Measurements from ENCODE around the gene SDK2.

SDK2 gene, protein sequence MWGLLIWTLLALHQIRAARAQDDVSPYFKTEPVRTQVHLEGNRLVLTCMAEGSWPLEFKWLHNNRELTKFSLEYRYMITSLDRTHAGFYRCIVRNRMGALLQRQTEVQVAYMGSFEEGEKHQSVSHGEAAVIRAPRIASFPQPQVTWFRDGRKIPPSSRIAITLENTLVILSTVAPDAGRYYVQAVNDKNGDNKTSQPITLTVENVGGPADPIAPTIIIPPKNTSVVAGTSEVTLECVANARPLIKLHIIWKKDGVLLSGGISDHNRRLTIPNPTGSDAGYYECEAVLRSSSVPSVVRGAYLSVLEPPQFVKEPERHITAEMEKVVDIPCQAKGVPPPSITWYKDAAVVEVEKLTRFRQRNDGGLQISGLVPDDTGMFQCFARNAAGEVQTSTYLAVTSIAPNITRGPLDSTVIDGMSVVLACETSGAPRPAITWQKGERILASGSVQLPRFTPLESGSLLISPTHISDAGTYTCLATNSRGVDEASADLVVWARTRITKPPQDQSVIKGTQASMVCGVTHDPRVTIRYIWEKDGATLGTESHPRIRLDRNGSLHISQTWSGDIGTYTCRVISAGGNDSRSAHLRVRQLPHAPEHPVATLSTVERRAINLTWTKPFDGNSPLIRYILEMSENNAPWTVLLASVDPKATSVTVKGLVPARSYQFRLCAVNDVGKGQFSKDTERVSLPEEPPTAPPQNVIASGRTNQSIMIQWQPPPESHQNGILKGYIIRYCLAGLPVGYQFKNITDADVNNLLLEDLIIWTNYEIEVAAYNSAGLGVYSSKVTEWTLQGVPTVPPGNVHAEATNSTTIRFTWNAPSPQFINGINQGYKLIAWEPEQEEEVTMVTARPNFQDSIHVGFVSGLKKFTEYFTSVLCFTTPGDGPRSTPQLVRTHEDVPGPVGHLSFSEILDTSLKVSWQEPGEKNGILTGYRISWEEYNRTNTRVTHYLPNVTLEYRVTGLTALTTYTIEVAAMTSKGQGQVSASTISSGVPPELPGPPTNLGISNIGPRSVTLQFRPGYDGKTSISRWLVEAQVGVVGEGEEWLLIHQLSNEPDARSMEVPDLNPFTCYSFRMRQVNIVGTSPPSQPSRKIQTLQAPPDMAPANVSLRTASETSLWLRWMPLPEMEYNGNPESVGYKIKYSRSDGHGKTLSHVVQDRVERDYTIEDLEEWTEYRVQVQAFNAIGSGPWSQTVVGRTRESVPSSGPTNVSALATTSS (N-terminal part only)

DNA sequence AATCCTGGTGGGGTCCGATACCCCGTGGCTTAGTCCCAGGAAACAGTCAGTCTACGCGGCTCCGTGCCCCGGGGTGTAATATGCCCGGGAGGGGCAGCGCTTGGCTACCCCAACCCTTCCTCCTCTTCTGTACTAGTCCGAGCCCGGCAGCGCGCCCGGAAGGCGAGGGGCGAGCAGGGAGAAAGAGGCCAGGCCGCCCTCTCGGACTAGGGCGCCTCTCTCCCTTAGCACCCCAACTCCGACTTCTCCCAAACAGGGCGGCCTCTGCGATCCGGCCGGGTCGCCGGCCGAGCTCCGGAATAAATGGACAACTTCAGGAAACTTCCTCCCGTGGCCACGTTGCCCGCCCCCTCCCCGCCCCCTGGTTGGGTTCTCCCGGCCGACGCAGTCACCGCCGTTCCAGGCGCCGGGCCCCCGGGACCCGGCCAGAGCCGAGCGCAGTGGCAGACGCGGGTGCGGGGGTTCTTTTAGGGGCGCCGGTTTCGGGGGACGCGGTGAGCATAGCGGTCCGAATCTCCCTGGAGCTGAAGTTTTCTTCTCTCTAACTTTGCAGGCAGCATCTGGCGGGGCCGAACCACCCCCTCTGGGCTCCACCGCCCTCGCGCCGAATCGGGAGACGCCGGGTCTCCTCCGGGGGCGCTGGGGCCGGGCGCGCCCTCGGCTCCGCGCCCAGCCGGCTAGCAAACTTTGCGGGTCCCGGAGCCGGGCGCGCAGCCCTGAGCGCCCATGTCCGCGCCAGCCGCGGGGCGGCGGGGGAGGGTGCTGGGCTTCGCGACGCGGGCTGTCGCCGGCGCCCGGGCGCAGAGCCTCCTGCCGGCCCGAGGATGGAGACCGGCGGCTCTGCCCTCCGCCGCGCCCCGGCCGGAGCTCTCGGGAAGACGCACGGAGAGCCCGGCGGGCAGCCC is at the start of gene SDK2:
SDK2 (minus strand) TSS at position 301 of the 905 bp plus-strand sequence. CDS start 357 bp downstream, outside the sequence.
- no peak for DNase-seq (ENCODE audit: insufficient read length, low spot score)
- no peak for FAIRE-seq
- TF ChIP-seq, protein P1, sequence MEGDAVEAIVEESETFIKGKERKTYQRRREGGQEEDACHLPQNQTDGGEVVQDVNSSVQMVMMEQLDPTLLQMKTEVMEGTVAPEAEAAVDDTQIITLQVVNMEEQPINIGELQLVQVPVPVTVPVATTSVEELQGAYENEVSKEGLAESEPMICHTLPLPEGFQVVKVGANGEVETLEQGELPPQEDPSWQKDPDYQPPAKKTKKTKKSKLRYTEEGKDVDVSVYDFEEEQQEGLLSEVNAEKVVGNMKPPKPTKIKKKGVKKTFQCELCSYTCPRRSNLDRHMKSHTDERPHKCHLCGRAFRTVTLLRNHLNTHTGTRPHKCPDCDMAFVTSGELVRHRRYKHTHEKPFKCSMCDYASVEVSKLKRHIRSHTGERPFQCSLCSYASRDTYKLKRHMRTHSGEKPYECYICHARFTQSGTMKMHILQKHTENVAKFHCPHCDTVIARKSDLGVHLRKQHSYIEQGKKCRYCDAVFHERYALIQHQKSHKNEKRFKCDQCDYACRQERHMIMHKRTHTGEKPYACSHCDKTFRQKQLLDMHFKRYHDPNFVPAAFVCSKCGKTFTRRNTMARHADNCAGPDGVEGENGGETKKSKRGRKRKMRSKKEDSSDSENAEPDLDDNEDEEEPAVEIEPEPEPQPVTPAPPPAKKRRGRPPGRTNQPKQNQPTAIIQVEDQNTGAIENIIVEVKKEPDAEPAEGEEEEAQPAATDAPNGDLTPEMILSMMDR (IDR thresholded peaks at IDR 0.05; ENCODE audit: insufficient read depth, missing control alignments) = no peak

DNA sequence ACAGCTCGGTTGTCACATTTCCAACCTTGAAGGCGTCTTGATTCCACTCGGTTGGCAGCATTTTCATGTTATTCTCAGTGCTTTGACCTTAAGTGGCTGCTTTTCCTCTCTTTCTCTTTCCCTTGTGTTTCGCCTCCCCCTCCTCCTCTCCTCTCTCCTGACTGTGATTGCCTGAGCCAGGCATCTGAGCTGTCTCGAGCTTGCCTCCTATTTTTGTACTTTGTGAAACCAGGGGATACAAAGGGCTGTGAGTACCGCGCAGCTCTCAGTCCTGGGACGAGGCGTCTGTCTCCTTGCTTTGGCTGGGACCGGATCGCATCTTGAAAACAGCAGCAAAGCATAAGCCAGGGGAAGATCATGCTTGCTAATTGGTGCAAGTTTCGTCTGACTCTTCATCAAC is 48.8 kb upstream of the SDK2 start:
- DNase-seq (ENCODE audit: insufficient read length, low spot score) (no peak), FAIRE-seq (no peak)
- TF ChIP-seq, protein P1 (IDR thresholded peaks at IDR 0.05; ENCODE audit: insufficient read depth, missing control alignments) = no peak

DNA sequence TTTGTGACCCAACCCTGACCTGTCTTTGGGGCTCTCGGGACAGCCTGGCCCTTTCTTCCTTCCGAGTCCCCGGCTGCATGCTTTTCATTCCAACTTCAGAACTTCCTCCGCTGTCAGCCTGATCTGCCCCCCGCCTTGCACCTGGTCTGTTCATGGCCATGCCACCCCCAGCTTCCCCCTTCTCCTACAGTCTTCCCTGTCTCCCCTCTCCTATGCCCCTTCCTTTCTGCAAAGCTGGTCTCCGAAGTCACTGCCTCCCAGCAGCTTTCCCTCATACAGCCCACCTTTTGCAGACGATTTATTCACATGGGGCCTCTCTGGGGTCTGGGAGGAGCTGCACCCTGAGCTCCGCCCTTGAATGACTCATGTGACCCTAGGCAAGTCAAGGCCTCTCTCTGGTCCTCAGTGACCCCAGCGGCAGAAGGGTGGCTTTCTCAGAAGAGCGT is 47.1 kb upstream of the SDK2 start:
- DNase-seq (ENCODE audit: insufficient read length, low spot score) (no peak), FAIRE-seq (no peak)
- TF ChIP-seq, protein P1 (IDR thresholded peaks at IDR 0.05; ENCODE audit: insufficient read depth, missing control alignments) = no peak

DNA sequence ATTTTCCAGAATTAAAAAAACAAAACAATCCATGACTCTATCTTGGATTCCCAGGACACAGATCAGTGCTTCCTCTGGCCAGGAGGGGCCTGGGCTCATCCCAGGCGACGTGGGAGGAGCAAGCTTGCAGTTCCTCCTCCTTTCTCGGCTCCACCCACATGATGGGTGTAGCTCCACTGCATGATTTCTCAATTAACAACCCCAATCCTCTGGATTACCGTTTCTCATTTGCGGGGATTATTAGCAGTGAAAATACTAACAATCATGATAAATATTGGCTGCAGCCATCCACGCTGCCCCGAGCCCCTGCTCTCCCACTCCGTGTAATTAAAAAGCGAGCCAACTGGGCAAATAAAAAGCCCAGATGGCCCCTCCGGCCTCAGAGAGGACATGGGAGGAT is 46.4 kb upstream of the SDK2 start:
- FAIRE-seq (no peak), DNase-seq (ENCODE audit: insufficient read length, low spot score) (peak; percentile 63)
- TF ChIP-seq, protein P1 (IDR thresholded peaks at IDR 0.05; ENCODE audit: insufficient read depth, missing control alignments) = no peak

DNA sequence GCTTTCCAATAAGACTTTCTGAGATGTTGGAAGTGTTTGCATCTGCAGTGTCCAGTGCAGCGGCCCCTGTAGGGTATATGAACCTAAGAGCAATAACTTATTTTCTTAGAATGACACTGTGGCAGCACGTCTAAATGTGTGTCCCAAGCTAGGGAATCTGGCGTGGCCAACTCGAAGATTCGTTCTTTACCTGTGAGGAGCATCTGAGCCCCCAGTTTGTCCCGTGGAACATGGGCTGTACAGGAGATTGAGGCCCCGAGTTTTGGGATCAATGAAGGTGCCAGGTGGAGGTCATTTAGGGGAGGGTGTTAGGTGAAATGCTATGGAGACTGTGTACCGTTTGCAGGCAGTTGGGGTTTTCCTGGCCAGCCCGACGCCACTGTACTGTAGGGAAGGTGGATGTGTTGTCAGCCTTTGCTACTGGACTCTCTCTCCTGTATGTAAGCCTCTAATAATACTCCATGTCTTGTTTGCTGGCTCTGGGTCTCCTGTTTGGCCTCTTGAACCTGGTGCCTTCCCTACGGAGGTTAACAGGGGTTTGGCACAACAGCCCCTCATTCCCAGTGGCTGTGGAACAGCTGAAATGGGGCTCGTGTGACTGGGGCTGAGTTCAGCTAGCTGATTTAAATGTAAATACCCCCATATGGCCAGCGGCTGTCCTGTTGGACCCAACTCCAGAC is 45.5 kb upstream of the SDK2 start:
- DNase-seq (ENCODE audit: insufficient read length, low spot score) (no peak), FAIRE-seq (no peak)
- TF ChIP-seq, protein P1 (IDR thresholded peaks at IDR 0.05; ENCODE audit: insufficient read depth, missing control alignments) = no peak

DNA sequence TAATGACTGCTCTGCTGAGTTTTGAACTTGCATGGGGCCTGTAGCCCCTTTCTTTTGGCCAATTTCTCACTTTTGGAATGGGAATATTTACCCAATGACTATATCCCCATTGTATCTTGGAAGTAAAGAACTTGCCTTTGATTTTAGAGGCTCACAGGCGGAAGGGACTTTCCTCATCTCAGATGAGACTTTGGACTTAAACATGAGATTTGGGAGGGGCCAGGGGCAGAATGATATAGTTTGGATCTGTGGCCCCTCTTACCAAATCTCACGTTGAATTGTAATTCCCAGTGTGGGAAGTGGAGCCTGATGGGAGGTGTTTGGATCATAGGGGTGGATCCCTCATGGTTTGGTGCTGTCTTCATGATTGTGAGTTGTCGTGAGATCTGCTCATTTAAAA is 42.7 kb upstream of the SDK2 start:
- no peak for DNase-seq (ENCODE audit: insufficient read length, low spot score)
- TF ChIP-seq, protein P1 (IDR thresholded peaks at IDR 0.05; ENCODE audit: insufficient read depth, missing control alignments) = no peak
- no peak for FAIRE-seq
